Kidney epithelial cell (primary cell): ENCODE measurements around the gene CDC25A. TPM values are rescaled to one million over a fixed set of nuclear protein-coding genes. Genes with fewer than 3 reads are reported as not detected.

Experiments used
- DNase-seq: peaks from one replicate; pipeline ENCODE4 v3.0.0-alpha.2; 2010; ENCODE audit warnings: low read depth
- H3K27me3 ChIP-seq: 2 replicates; pipeline ENCODE4 v1.6.0; 2011; ENCODE audit warnings: low read length; ENCODE audit not compliant: control insufficient read depth, insufficient read depth
- H3K36me3 ChIP-seq: 2 replicates; pipeline ENCODE4 v1.5.1; 2011; ENCODE audit warnings: low read length; ENCODE audit not compliant: control insufficient read depth, insufficient read depth
- H3K4me3 ChIP-seq: 2 replicates; pipeline ENCODE4 v1.5.1; 2011; ENCODE audit warnings: low read depth, mild to moderate bottlenecking, control low read depth, low read length
- total RNA-seq: library from RNA; depleted of rRNA; stranded (reverse); fragments of >200 nt; gene quantifications from 2 replicates; pipeline ENCODE4 v1.2.3, GENCODE V29; 2015
- TF ChIP-seq, protein P1 (sequence below): IDR thresholded peaks from 2 replicates; pipeline ENCODE4 v1.5.1; 2011; ENCODE audit warnings: mild to moderate bottlenecking, moderate library complexity, low read length, control low read depth, inconsistent platforms; ENCODE audit not compliant: insufficient read depth, poor library complexity, severe bottlenecking

The CDC25A gene
- 3.6 and 5.3 TPM in 2 replicates for total RNA-seq

DNA sequence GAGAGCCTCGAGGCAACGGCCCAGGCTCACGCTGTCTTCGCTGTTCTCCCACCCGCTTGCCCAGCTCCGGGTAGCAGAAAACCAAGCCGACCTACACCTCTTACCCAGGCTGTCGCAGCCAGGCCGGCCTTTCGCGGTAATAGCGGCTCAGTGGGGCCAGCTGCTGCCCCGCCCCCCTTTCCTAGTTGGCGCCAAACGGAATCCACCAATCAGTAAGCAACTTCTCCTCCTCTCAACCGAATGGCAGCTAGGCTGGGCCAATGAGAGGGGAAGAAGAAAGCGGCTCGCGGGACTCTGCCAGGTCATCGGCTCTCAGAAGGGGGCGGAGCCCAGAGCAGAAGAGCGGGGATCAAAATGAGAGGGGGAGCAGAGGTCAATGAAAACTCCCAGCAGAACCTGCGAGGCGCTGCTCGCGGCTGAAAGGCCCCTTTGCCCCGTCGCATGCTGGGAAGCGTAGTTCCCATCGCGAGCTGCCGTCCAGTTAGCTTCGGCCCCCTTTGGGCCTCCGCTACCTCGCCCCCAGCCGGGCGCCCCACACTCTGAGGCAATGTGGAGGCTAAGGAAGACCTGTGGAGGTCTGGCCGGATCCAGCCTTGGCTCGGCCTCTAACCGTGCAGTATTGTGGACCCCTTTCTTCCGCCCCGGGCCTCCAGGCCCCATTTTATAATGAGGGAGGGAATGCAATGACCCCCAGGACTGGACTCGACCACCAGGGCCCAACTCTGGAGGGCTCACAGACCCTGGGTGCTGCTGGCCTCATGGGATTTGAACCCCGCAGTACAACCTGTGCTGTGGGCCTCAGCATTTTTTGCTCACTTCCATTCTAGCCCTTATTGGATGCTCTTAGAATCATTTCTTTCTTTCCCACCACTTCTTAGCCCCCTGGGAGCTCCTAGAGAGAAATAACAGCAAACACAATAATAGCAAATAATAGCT is at the start of gene CDC25A:
Gene CDC25A (minus strand): TSS at position 152 of the 936 bp plus-strand sequence. CDS start 470 bp downstream, outside the sequence.
- DNase-seq = peak; percentile 97
- Histone ChIP-seq H3K4me3 (peak within 1 kb of the TSS; percentile 79), H3K36me3 (no peaks in the 10 kb centered on the region), H3K27me3 (no peaks in the 10 kb centered on the region)
- TF ChIP-seq, protein P1, sequence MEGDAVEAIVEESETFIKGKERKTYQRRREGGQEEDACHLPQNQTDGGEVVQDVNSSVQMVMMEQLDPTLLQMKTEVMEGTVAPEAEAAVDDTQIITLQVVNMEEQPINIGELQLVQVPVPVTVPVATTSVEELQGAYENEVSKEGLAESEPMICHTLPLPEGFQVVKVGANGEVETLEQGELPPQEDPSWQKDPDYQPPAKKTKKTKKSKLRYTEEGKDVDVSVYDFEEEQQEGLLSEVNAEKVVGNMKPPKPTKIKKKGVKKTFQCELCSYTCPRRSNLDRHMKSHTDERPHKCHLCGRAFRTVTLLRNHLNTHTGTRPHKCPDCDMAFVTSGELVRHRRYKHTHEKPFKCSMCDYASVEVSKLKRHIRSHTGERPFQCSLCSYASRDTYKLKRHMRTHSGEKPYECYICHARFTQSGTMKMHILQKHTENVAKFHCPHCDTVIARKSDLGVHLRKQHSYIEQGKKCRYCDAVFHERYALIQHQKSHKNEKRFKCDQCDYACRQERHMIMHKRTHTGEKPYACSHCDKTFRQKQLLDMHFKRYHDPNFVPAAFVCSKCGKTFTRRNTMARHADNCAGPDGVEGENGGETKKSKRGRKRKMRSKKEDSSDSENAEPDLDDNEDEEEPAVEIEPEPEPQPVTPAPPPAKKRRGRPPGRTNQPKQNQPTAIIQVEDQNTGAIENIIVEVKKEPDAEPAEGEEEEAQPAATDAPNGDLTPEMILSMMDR = no peak

DNA sequence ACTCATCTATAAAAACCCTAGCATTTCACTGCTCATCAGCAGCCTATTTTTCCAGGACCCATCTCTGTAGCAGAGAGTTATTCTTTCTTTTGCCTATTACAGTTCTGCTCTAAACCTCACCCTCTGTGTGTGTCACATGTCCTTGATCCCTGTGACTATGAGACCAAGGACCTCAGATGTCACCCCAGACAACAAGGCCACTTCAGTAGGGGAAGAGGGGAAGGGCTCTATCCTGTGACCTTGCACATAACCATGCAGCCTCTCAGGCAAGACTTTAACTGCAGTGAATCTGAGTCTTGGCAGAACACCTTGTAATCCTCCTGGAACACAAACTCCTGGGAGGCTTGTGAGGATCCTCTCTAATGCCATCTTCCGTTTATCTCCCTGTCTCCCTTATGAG is 48.3 kb upstream of the CDC25A start:
- TF ChIP-seq, protein P1 = no peak
- no peak for DNase-seq
- no peaks in the 10 kb centered on the region for H3K36me3 ChIP-seq
- H3K4me3 ChIP-seq = no peak overlapping the region
- H3K27me3 ChIP-seq = no peaks in the 10 kb centered on the region

DNA sequence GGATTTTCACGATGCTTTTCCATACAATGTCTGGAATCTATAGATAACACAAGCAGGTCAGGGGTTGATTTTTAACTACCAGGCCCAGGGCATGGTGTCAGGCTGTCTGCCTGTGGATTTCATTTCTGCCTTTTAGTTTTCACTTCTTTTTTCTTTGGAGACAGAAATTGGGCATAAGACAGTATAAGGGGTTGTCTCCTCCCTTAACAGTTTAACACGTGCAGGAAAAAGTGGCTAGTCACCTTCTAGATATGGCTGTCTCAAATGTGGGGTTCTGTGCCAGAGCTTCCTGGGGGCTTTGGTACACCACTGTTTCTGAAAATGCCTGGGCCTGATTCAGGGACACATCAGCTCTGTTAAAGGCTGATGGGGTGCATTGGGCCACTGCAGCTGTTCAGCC is 45.3 kb upstream of the CDC25A start:
- DNase-seq = no peak
- no peaks in the 10 kb centered on the region for H3K27me3 ChIP-seq
- no peaks in the 10 kb centered on the region for H3K36me3 ChIP-seq
- TF ChIP-seq, protein P1 = no peak
- no peak overlapping the region for H3K4me3 ChIP-seq

DNA sequence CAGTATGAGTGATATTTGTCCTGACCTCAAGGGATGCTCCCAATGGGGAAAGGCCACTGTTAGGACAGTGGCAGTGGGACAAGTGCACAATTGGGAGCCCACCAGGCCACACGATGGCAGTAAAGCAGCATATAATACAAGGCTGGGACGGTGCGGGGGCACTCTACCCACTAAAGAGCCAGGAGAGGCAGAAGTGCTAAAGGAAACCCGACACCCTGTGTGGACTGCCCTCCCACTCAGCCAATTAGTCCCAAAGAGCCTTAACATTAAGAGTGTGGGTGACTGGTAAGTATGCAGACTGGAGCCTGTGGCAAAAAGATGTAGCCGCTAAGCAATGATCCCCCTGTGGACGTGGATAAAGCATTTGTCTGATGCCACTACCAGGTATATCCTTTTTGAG is 44.5 kb upstream of the CDC25A start:
- TF ChIP-seq, protein P1 = peak; percentile 73
- no peak overlapping the region for H3K4me3 ChIP-seq
- peak; percentile 41 for DNase-seq
- no peaks in the 10 kb centered on the region for H3K36me3 ChIP-seq
- H3K27me3 ChIP-seq = no peaks in the 10 kb centered on the region

DNA sequence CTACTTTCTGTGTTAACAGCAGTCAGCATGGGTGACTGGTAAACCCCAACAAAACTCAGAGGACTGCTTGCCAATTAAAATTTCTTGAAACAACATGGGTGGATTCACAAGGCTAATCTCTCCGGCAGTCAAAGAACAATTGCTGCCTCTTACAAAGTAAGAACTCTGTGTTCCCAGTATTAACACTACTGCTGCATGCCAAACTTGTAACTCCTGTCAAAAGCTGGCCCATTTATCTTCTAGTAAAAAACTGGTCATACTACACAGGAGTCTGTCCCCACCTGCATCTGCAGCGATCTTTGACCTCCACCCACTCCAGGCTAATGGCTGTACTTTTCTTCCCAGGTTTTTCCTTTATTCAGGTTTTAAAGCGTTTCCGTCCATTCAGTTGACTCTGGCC is 44.0 kb upstream of the CDC25A start:
- no peak for DNase-seq
- H3K4me3 ChIP-seq = no peak overlapping the region
- no peaks in the 10 kb centered on the region for H3K36me3 ChIP-seq
- H3K27me3 ChIP-seq = no peaks in the 10 kb centered on the region
- TF ChIP-seq, protein P1 = no peak
